LoVo (cell line): ENCODE data around the gene TMF1.
A peak's percentile ranks its signal among the peaks of the same experiment; 100 is the strongest.

Experiments used
- DNase-seq: peaks from one replicate; pipeline ENCODE4 v3.0.0-alpha.2; 2016; ENCODE audit warnings: low spot score

TMF1 gene, protein sequence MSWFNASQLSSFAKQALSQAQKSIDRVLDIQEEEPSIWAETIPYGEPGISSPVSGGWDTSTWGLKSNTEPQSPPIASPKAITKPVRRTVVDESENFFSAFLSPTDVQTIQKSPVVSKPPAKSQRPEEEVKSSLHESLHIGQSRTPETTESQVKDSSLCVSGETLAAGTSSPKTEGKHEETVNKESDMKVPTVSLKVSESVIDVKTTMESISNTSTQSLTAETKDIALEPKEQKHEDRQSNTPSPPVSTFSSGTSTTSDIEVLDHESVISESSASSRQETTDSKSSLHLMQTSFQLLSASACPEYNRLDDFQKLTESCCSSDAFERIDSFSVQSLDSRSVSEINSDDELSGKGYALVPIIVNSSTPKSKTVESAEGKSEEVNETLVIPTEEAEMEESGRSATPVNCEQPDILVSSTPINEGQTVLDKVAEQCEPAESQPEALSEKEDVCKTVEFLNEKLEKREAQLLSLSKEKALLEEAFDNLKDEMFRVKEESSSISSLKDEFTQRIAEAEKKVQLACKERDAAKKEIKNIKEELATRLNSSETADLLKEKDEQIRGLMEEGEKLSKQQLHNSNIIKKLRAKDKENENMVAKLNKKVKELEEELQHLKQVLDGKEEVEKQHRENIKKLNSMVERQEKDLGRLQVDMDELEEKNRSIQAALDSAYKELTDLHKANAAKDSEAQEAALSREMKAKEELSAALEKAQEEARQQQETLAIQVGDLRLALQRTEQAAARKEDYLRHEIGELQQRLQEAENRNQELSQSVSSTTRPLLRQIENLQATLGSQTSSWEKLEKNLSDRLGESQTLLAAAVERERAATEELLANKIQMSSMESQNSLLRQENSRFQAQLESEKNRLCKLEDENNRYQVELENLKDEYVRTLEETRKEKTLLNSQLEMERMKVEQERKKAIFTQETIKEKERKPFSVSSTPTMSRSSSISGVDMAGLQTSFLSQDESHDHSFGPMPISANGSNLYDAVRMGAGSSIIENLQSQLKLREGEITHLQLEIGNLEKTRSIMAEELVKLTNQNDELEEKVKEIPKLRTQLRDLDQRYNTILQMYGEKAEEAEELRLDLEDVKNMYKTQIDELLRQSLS

DNA sequence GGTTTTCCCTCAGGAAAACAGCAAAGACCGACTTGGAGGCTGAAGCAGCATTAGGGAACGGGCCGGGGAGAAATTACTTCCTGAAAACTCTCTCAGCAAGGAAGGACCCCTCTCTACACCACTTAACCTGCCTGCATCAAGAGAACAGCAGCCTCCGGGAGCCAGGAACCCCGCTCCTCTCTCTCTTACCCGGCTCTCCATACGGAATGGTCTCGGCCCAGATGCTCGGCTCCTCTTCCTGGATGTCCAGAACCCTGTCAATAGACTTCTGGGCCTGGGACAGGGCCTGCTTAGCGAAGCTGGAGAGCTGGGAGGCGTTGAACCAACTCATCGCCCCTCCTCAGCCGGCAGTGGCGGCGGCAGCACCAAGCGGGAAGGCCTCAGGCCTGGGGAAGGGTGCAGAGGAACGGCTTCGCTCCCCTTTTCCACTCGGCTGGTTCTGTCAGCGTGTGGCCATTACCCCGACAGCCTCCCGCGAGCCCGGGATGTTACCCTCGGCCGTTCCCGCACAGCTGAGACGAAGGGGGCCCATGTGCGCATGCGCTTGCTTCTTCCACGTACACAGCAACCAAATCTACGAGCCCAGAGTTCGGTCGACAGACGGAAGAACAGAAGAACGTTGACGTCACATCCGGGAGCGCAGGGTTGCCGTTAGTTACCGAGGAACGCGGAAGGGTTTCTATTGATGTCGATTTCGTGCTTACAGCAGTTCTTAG is at the start of gene TMF1:
TSS of gene TMF1 (minus strand) at position 578 of the 716 bp plus-strand sequence. CDS start at position 331, 247 bp downstream.
- peak; percentile 99 for DNase-seq

DNA sequence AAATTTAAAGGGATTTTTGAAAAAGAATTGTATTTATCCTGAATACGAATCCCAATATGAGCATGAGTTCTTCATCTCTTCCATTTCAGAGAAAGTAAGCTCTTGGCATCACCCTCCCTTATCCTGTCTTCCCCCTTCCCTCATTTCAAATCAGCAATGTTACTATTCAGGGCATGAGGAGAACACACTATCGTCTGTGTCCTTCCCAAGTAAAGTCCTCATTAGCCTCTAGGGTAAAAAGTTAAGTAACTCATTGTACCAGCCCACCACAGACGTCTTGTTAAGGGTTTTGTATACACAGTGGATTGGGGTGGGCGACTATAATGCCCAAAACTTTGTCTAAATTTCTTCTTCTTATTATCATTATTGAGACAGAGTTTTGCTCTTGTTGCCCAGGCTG is 47.4 kb upstream of the TMF1 start:
- no peak for DNase-seq

DNA sequence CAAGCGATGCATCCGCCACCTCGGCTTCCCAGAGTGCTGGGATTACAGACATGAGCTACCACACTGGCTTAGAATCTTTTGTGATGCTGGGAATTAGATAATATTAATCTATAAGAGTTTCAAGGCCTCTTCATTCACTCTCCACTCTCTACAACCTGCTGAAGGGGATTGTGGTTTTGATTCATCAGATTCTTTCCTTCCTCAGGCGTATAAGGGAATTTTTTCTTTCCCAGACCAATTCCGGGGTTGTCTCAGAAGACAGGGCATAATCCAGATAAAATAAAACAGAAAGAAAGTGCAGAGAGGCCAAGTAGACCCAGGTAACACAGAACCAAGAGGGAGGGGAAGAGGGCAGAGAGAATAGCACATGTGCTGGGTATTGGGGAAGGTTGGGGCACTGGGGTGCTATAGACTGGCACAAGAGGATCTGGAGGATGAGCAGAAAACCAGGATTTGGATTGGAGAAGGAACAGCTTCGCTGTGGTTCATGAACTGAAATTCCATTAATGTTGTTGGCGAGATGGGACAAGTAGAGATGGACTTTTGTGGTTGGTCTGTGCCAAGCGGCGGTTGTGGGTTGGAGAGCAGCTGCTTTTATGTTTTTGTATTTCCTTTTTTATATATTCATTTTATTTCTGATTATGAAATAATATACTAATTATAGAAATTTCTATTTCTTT is 45.4 kb upstream of the TMF1 start:
- no peak for DNase-seq

DNA sequence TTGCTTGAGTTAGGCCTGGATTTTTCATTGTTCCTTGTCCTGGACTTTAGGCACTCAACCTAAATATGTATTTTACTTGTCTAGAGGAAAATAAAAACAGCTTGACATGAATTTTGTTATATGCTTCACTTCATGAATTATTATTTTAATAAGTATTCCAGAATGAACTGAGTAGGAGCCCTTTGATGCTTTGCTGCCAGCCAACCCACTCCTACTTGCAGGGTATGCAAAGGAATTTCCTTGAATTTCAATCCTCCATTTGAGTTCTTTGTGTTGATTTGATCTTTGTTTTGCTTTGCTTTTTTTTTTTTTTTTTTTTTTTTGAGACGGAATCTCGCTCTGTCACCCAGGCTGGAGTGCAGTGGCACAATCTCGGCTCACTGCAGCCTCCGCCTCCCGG is 44.2 kb upstream of the TMF1 start:
- no peak for DNase-seq

DNA sequence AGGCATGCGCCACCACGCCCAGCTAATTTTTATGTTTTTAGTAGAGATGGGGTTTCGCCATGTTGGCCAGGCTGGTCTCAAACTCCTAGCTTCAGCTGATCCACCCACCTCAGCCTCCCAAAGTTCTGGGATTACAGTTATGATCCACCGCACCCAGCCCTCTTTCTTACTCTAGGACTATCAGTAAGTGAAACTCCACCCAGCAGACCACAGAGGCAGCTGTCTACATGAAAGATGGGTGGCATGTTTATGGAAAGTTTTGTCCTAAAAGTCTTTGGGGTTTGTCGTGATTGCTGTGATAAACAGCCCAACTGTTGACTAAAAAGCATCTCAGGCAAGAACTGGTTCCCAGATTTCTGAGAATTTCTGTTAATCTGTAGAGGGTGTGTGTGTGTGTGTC is 43.5 kb upstream of the TMF1 start:
- DNase-seq, result no peak

DNA sequence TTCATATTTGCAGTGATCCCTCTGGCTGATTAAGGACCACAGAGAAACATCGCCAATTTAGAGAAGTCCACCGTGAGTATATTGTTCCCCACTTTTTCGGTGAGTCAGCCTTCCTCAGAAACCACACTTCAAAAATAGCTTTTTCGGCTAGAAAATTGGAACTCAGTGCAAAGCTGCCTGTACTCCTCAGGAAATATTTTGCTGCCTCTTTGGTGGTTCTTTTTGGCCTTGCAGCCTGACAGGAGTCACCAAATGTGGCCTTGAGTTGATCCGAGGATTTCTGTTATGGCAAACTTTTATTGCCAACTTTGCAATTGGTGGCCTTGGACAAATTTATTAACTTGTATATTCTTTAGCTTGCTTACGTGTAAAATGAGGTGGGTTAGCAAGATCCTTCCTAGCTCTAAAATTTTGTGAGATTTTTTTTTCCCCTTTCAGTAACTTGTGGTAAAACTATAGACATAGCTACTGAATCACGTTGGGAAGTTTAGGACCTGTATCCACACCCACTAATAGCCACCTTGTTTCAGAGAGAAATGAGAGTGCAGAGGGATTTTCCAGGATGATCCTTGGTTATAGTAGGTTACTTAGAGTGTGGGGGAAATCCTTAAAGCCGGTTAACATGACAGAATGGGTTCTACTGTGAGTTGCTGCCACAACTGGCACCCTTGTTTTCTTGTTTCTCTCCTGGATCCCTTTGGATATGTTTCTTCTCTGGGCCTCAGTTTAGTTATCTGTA is 42.5 kb upstream of the TMF1 start:
- DNase-seq, result no peak

DNA sequence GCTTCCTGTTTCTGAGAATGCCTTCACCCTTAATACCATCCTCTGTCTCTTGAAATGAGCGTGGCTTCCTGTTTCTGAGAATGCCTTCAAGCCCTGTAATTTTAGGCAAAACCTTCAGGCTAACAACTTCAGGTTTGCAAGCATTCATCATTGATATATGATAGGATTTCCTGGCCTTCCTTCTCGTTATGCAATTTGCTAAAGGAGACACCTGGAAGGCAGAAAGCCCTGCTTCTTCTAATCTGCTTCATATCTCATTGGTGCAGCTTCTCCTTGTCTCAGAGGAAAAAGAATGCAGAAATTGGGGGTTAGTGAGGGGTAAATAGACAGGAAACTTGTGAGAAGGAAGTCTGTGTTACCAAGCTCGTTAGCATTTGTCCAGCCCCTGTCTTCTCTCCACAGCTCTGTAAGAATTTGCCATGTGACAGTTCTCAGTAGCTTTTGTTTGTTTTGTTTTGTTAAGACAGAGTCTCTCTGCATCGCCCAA is 39.9 kb upstream of the TMF1 start:
- DNase-seq, result no peak

DNA sequence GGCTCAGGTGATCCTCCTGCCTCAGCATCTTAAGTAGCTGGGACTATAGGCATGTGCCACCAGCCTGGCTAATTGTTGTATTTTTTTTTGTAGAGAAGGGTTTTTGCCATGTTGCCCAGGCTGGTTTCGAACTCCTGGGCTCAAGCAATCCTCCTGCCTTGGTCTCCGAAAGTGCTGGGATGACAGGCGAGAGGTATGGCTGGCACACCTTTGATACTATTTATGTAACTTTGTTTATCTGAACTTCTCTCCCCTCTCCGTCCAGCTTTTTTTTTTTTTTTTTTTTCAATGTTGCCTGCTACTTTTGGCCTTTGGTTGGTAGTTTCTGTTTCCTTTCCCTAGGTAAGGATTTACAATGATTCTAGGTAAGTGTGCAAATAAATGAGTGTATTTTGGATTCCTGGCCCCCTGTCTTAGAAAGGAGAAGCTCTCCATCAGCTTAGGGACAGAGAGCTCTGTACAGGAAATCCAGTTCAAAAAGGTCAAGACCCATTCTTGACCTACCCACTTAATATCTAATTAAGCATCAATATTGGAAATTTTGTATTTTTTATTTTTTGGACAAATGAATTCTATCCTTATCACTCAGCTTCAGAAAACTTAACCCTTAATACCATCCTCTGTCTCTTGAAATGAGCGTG is 39.4 kb upstream of the TMF1 start:
- no peak for DNase-seq

DNA sequence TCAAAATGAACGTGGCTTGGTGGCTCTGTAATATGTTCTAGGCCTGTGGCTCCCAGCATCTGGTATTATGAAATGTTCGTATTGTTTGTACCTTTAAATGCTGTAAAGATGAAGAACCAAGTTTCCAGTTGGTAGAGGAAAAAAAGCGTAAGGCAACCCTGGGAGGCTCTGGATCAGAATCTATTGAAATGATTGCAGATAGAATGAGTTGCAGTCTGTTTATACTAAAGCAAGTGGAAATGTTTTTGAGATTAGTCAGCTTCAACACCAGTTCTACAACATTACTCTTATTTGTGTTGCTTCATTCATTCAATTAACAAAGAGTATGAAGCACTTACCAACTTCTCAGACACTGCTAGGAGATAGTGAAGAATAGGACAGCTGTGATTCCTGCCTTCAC is 37.9 kb upstream of the TMF1 start:
- DNase-seq, result no peak

DNA sequence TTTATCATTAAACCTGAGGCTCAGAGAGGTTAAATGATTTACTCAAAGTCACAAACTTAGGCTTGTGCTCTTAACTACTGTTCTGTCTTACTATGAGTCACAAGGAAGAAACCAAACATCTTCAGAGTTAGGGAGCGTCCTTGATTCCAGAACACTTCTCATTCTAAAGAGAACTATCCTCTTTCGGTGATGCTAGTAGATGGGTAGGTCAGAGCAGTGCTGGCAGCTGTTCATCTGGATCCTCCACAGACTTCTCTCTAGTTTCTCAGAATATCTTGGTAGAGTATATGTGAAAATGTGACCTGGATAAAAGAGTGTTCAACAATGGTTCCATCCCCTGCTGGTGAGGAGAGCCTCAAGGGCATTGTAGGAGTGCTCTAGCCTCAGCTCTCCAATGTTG is 35.9 kb upstream of the TMF1 start:
- DNase-seq, result no peak

DNA sequence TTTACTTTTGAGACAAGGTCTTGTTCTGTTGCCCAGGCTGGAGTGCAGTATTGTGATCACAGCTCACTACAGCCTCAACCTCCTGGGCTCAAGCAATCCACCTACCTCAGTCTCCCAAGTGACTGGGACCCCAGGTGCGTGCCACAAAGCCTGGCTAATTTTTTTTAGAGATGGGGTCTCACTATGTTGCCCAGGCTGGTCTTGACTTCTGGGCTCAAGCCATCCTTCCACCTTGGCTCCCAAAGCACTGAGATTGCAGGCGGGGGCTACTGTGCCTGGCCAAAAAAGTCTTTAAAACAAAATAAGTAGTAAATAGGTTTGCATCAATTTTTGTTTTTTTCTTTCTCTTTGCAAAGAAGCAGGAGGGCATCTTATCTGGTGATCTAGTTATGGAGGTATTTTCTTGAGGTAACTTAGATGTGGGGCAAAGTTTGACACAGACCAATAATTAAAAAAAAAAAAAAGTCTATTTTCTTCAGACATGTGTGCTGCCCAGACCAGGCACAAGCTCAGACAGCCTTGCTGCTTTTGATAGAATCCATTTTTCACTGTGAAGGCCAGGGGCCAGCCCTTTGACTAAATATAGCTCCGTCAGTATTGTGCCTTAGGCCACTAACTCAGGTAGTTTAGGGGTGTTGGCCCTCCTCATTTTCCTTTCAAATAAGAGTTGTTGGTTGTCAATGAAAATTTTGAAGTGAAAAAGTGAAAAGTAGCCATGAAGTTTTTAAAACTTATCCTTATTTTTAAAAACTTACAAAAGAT is 35.1 kb upstream of the TMF1 start:
- DNase-seq, result no peak

DNA sequence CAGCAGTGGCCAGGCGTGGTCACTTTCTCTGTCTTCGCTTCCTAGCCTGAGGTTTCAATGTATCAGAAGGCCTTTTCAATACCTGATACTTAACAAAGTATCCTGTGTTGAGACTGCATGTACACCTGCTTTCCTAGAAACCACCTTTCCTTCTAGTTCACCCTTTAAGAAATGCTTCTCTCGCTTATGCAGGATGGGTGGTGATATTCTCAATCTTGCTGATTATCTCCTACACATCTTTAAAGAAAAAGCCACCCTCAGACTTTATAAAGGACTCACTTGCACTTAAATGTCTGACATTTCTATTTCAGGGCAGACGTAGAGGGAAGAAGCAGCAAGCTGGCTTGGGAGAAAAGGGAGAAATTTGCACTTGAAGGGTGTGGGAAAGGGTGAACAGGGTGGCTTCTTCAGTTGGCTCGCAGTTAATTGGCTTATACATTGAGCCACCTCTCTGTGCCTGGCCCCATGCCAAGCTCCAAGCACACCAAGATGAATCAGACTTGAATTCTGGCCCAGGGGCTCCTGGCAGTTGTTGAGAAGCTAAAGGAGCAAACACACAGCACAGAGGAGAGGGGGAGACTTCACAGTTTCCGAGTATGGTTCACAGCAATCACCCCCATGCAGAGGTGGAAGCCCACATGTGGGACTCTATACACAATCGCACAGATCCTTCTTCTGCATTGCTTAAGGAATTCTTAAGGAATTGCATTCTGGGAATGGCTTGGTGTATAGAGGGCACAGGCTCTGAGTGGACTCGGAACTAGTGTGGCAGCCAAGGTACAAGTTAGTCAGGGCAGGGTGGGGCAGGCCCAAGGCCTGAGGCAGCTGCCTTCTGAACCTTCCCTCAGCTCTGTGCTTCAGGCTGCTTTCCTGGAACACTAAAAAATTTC is 33.9 kb upstream of the TMF1 start:
- DNase-seq, result peak; percentile 86

DNA sequence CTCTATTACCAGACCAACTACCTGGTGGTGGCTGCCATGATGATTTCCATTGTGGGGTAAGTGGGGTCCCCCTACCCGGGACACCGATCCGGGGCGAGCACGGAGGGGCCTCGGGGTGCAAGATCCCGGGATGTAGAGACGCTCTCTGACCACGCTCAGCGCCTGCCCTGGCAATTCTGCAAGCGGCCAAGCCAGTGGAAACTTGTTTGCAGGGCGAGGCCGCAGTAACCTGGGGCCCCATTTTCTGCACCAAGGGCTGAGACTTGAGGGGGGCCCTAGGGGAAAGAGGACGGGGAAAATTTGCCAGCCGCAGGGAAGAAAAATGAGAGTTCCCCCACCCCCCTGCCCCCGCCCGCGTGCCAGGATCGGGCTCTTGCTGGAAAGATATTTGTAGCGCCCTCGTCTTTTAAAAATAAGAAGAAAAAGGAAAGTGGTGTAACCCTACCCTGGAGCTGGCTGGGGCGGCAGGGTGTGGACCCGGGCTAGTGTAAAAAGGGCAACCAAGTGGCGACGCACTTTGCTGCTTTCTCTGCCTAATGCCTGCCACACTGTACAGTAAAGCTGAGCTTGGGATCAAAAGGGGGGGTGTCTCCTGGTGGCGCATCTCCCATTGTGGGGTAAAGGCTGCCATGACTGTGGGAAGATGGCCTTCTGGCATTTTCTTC is 33.2 kb upstream of the TMF1 start:
- no peak for DNase-seq

DNA sequence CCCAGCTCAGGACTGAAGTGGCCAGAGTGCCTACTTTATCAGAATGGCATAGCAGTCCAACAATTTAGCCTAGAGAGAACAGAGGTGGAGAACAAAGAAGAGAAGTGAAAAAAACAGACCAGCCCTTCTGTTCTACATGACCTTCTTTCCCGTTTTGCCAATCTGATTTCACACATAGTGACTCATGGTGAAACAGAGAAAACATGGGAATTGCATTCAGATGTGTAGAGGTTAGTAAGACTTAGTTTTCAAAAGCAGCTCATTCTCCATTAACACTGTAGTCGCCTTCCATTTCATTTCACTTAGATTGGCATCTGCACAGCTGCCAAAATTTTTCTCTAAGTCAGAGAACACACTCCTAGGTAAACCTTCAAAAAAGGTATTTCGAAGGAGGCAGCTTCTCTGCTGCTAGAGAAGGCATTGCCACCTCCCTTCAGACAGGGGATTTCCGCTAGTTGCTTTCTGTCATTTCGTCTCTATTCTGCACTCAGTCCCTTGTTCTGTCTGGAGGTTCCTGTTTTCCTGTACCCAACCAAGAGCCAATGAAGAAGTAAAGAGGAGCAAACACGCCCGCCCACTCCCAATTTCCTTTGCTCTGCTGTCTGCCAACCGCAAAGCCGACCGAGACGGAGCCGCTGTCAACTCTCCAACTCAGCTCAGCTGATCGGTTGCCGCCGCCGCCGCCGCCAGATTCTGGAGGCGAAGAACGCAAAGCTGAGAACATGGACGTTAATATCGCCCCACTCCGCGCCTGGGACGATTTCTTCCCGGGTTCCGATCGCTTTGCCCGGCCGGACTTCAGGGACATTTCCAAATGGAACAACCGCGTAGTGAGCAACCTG is 32.4 kb upstream of the TMF1 start, which contains the start of gene ARL6IP5:
TSS of gene ARL6IP5 (plus strand) at position 612 of the 842 bp plus-strand sequence. CDS start at position 723, 111 bp downstream.
- DNase-seq, result peak; percentile 90

DNA sequence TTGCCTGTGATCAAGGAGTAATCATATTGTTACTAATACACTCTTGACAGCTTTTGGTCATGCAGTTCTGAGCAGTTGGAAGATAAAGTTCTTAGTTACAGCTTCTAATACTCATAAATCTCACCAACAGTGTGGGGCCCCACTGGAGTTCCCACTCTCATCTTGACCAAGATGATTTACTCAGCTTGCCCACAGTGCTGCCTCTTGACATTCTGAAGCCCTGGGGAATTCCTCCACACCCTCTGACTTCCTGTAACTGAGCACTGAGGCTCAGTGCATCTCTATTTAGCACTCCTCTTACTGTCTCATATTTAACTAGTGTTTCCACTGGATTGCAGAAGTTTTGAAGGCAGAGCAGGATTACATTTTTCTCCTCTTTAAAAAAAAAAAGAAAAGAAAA is 30.7 kb upstream of the TMF1 start:
- DNase-seq, result no peak

DNA sequence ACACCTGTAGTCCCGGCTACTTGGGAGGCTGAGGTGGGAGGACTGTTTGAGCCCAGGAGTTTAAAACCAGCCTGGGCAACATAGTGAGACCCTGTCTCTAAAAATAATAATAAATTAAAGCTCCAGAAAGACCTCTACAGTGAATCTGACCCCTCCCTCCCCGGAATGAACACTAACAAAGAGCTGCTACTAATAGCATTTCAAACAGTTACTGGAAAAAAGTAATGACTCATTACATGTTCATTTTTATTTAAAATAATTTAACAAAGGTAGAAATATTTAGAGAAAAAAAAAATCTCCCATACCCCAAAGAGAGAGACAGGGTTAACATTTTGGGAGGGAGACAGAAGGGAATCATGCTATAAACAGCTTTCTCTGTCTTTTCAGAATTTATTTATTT is 30.2 kb upstream of the TMF1 start:
- no peak for DNase-seq
